Left renal cortex interstitium (tissue), 4 donors: ENCODE results near the gene MFSD2B. TPM values are rescaled to one million over a fixed set of nuclear protein-coding genes. Genes with fewer than 3 reads are reported as not detected.
"Not testable (repeated sequence)": the region's sequence is repeated elsewhere in the genome, so short reads cannot be mapped to it uniquely, and the experiment has no call there.

Experiments used
- DNase-seq, 4 donors: peaks; one replicate each; pipeline ENCODE4 v3.0.0-alpha.2; 2013; ENCODE audit warnings: low read depth in 4 of 4, low spot score in 2 of 4, missing footprints in 1 of 4
- polyA plus RNA-seq, 4 donors: library from polyadenylated mRNA; unstranded; fragments of 120-200 nt; gene quantifications; one replicate each; pipeline ENCODE4 v1.2.1, GENCODE V29; 2013; ENCODE audit not compliant: insufficient read length in 4 of 4

MFSD2B gene
- polyA plus RNA-seq, 4 donors: 2.9 to 3.9 (median 3.7) TPM

GRCh38 chr2:24018241-24018640, 8.4 kb downstream of the MFSD2B start:
- DNase-seq: no peak

- no peak for DNase-seq
Observed at GRCh38 chr2:24019729-24020128, 9.8 kb downstream of the MFSD2B start.

- DNase-seq: no peak
Observed at GRCh38 chr2:24020244-24020643, 10.4 kb downstream of the MFSD2B start.

GRCh38 chr2:24021122-24021998, 11.5 kb downstream of the MFSD2B start:
- no peak for DNase-seq

GRCh38 chr2:24022324-24022974, 12.6 kb downstream of the MFSD2B start:
- no peak for DNase-seq

GRCh38 chr2:24022975-24023575, 13.2 kb downstream of the MFSD2B start:
- no peak for DNase-seq

GRCh38 chr2:24024018-24024417, 14.1 kb downstream of the MFSD2B start:
- no peak for DNase-seq

- no peak for DNase-seq
Observed at GRCh38 chr2:24024996-24025663, 15.2 kb downstream of the MFSD2B start.

GRCh38 chr2:24026233-24026632, 16.3 kb downstream of the MFSD2B start:
- no peak for DNase-seq

- DNase-seq: no peak
Observed at GRCh38 chr2:24038786-24039499, 29.1 kb downstream of the MFSD2B start.

- DNase-seq: no peak
Observed at GRCh38 chr2:24040511-24040910, 30.6 kb downstream of the MFSD2B start.

- not testable (repeated sequence) for DNase-seq
Observed at GRCh38 chr2:24043133-24043532, 33.2 kb downstream of the MFSD2B start.

GRCh38 chr2:24045511-24046508, 35.9 kb downstream of the MFSD2B start:
- DNase-seq: no peak

GRCh38 chr2:24046599-24046929, 36.7 kb downstream of the MFSD2B start:
- DNase-seq: no peak

GRCh38 chr2:24046930-24047702, 37.2 kb downstream of the MFSD2B start, which contains the start of gene WDCP:
Gene WDCP, minus strand, starts transcription at chr2:24047391. Its CDS starts 7,897 bp downstream, at chr2:24039494.
- peak; percentile 71 to 95 (median 88) for DNase-seq

GRCh38 chr2:24047703-24048033, 37.8 kb downstream of the MFSD2B start:
- DNase-seq: no peak

GRCh38 chr2:24048769-24049484, 39.0 kb downstream of the MFSD2B start:
- no peak for DNase-seq

- peak in 3 of 4 donors; percentile 20 to 47 (median 26) for DNase-seq
Observed at GRCh38 chr2:24049485-24050021, 39.7 kb downstream of the MFSD2B start, which contains the start of gene FKBP1B. Gene FKBP1B, plus strand, starts transcription at chr2:24049741. Its CDS starts 109 bp downstream, at chr2:24049850.
